ENCODE data around the gene PKP1. TPM values are rescaled to one million over a fixed set of nuclear protein-coding genes. Genes with fewer than 3 reads are reported as not detected.
A peak's percentile ranks its signal among the peaks of the same experiment; 100 is the strongest.

The PKP1 gene
- total RNA-seq, 1 donor from 2014 or later = 0.25 TPM

- no peak for ATAC-seq
- intact Hi-C loops (cut with micrococcal nuclease) = no loop called here
Measured at GRCh38 chr1:201298396-201299381, 15.4 kb downstream of the PKP1 start.

GRCh38 chr1:201299968-201300367, 16.7 kb downstream of the PKP1 start:
- intact Hi-C loops (cut with micrococcal nuclease) = no loop called here
- peak; percentile 64 for DNase-seq
- ATAC-seq = peak; percentile 93

More at GRCh38 chr1:201298396-201299381, 15.4 kb downstream of the PKP1 start:
- DNase-seq = no peak

DNA sequence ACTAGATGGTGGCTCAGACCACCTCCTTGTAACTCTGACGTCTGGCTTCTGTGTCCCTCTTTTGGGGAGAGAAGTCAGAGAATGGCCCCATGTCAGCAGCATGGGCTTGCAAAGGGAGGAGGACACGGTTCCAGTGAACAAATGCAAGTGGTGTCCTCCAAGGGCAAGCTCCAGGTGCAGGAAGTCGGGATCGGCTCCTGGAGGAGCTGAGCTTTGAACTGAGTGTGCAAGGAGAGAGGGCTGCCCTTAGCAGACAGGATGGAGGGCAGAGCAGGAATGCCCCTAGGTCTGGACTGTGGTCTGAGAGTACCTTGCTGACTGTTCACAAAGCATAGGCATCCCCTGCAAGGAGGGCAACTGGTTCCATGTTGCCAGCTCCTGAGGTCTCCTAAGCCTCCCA, 17.3 kb downstream of the PKP1 start:
- DNase-seq = no peak
- intact Hi-C loops (cut with micrococcal nuclease) = no loop called here
- no peak for ATAC-seq

GRCh38 chr1:201302163-201303152, 19.2 kb downstream of the PKP1 start:
- intact Hi-C loops (cut with micrococcal nuclease) = no loop called here
- DNase-seq (no peak), ATAC-seq (no peak)

DNA sequence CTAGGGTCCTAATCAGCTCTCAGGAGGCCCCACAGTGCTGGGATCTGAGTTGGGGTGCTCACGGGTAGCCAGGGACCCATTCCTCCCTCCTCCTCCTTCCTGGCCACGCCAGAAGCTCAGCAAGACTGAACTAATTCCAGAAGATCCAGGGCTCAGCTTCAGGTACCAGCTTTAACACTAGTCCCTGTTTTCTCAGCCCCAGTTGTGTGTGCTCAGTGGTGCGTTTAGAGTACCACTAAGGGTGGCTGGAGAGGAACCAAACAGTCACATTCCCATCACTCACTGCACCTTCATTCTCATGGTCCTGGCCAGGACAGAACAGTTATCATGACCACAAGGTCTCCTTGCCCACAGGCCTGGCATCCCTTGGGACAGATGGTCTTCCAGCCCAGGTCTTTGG, 20.8 kb downstream of the PKP1 start:
- no peak for DNase-seq
- intact Hi-C loops (cut with micrococcal nuclease) = no loop called here
- no peak for ATAC-seq

DNA sequence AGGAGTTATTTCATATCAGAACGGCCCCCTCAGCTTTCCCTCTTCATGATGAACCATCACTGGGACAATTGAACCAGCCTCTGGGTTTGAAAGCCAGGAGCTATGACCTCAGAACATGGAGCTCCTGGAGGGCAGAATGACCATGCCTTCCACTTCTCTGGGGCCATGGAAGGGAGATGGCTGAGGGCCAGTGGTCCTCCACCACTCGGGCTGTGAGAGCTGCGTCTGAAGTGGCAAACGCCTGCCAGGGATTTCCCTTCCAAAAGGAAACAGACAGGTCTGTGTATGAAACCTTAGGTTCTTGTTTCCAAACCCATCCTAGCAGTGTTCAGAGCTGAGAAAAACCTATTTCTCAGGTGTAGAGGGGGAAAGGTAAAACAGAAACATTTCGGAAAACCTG, 22.5 kb downstream of the PKP1 start:
- no peak for DNase-seq
- intact Hi-C loops (cut with micrococcal nuclease) = no loop called here
- no peak for ATAC-seq

DNA sequence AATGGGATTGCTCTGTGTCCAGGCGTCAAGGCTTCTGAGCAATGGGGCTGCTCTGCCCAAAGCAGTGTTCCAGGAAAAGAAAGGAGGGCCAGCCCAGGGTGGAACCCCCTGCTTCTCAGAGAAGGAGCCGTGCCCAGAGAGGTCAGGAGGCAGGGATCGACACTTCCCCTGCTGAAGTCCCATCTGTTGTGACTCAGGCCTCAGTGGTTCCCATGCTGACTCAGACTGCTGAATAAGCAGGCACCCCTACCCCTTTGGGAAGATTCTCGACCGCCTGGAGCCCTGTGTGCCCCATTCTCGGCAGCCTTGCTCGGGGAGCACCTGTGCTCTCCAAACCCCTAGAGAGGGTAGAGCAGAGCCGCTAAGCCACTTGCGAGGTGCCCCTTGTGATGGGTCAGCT, 23.9 kb downstream of the PKP1 start:
- ATAC-seq (no peak), DNase-seq (no peak)
- intact Hi-C loops (cut with micrococcal nuclease) = no loop called here

GRCh38 chr1:201307760-201308499, 24.6 kb downstream of the PKP1 start:
- intact Hi-C loops (cut with micrococcal nuclease) = no loop called here
- ATAC-seq = no peak
- DNase-seq = no peak

- intact Hi-C loops (cut with micrococcal nuclease) = no loop called here
Measured at GRCh38 chr1:201309416-201309815, 26.1 kb downstream of the PKP1 start.

DNA sequence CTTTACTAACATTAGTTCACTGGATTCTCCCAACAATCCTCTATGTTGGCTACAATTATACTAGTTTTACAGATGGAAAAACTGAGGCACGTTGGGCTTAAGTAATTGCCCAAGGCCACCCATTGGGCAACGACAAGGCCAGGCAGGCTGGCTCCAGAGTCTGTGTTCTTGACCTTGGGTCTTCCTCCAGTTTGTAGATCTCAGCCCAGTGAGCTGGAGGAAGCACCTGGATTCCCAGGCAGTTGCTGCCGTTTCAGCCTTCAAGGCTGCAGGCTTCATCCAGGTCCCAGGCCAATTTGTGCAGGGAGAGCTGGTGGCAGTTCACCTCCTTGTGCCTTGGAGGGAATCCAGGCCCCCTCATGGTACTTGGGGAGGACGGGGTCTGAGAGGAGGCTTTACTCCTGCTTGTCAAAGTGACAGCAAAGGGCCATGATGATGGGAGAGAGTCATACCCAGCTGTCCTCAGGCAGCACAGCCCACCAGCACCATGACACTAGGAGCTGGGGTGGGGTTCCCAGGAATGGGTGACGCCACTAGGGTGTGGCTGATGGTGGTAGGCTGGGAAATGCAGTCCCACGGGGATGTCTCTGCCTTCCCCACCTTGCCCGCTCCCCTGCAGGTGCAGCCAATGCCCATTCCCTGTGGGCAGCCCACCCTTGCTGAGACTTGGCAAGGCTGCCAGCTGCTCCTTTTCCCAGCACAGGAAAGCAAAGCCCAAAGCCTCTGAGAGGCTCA, 27.1 kb downstream of the PKP1 start:
- peak; percentile 26 for ATAC-seq
- no peak for DNase-seq
- intact Hi-C loops (cut with micrococcal nuclease) = no loop called here

More at GRCh38 chr1:201309416-201309815, 26.1 kb downstream of the PKP1 start:
- peak; percentile 79 for ATAC-seq
- DNase-seq = peak; percentile 74

DNA sequence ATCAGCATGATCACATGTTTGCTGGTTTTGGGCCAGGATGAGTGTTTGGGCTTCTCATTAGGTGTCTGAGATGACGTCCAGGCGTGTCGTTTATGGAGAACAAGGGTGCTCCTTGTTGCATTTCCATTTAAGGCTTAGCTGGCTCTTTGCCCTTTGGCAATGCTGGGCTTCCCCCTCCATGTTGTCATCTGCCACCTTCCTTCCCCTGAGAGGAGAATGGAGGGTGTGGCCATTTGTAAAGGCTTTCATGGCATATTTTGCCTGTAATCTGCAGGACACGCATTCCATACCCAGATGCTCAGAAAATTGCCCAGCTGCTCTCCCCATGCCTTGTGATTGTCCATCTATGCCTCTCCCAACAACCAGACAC, 27.7 kb downstream of the PKP1 start:
- intact Hi-C loops (cut with micrococcal nuclease) = no loop called here
- peak; percentile 48 for ATAC-seq
- no peak for DNase-seq

GRCh38 chr1:201311356-201312011, 28.2 kb downstream of the PKP1 start:
- no peak for DNase-seq
- intact Hi-C loops (cut with micrococcal nuclease) = no loop called here

GRCh38 chr1:201312298-201312697, 29.0 kb downstream of the PKP1 start:
- intact Hi-C loops (cut with micrococcal nuclease) = no loop called here
- DNase-seq (no peak), ATAC-seq (no peak)

More at GRCh38 chr1:201311356-201312011, 28.2 kb downstream of the PKP1 start:
- no peak for ATAC-seq

DNA sequence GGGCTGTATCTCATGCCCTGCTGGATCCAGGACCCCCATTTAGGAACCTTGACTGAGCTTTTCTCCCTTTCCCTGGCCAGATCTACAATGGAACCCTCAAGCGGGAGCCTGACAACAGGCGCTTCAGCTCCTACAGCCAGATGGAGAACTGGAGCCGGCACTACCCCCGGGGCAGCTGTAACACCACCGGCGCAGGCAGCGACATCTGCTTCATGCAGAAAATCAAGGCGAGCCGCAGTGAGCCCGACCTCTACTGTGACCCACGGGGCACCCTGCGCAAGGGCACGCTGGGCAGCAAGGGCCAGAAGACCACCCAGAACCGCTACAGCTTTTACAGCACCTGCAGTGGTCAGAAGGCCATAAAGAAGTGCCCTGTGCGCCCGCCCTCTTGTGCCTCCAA, 29.8 kb downstream of the PKP1 start:
- no peak for ATAC-seq
- intact Hi-C loops (cut with micrococcal nuclease) = no loop called here

DNA sequence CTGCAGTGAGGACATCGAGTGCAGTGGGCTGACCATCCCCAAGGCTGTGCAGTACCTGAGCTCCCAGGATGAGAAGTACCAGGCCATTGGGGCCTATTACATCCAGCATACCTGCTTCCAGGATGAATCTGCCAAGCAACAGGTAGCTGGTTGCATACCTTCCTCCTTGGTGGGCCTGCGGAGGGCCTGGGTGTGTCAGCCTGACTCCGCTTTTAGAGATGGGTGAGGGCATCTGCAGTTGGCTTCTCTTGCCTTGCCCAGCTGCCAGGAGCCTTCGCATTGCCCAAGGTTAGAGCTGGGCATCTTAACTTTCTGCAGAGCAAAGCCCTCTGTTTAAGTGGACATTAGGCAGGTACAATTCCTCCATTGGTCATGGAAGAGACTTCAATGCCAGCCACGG, 33.2 kb downstream of the PKP1 start:
- intact Hi-C loops (cut with micrococcal nuclease) = no loop called here
- no peak for DNase-seq

More for the DNA sequence above, 29.8 kb downstream of the PKP1 start:
- no peak for DNase-seq

DNA sequence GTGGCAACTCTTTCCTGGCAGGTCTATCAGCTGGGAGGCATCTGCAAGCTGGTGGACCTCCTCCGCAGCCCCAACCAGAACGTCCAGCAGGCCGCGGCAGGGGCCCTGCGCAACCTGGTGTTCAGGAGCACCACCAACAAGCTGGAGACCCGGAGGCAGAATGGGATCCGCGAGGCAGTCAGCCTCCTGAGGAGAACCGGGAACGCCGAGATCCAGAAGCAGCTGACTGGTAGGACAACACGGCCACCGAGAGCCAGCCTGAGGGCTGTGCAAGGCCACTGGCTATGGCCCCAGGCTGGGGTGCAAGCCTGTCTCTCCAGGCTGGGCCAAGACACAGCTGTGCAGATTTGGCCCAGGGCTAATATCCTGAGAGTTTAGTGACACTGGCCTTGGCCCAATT, 34.2 kb downstream of the PKP1 start:
- ATAC-seq (no peak), DNase-seq (no peak)
- intact Hi-C loops (cut with micrococcal nuclease) = no loop called here

More for the DNA sequence above, 33.2 kb downstream of the PKP1 start:
- no peak for ATAC-seq

DNA sequence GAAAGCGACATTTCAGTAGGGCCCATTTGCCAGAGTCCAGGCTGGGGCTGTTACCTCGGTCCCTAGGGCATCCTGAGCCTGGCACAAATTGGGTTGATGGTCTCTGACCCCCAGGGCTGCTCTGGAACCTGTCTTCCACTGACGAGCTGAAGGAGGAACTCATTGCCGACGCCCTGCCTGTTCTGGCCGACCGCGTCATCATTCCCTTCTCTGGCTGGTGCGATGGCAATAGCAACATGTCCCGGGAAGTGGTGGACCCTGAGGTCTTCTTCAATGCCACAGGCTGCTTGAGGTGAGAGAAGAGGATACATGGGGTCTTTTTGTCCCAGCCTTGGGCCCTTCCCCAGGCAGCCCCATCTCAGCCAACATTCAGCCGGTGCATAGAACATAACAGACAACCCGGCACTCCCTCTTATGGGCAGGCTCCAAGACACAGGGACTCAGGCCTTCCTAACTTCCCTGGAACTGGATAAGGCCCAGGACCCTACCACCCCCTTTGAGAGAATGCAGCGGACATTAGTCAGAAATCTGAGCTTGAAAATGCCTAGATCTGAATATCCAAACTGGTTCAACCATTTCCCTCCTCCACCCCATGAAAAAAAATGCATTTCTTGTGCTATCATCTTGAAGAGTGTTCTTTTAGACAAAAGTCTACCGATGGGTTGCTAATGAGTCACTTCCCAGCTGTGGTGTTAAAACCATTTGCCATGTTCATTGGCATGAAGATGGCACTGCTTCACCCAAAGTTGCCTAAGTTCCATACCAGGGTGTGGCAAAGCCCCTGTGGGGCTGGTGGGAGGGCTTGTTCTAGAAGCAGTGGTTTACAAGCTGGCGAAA, 35.4 kb downstream of the PKP1 start:
- DNase-seq = no peak
- intact Hi-C loops (cut with micrococcal nuclease) = no loop called here
- no peak for ATAC-seq

Data from left ventricle myocardium superior (tissue), 1 donor.